Measurements from ENCODE around the gene SPTSSA. TPM values are rescaled to one million over a fixed set of nuclear protein-coding genes. Genes with fewer than 3 reads are reported as not detected.
"Not testable (repeated sequence)": the region's sequence is repeated elsewhere in the genome, so short reads cannot be mapped to it uniquely, and the experiment has no call there.

SPTSSA gene
- 17.1 TPM for total RNA-seq

GRCh38 chr14:34462132-34462893 lies at the start of gene SPTSSA:
TSS of gene SPTSSA (minus strand) at chr14:34462240. CDS start at chr14:34462207, 33 bp downstream.
- DNase-seq (ENCODE audit: low spot score in 2 of 2) (peak; percentile 98), FAIRE-seq (no peak)

GRCh38 chr14:34507884-34508283 lies 45.8 kb upstream of the SPTSSA start:
- DNase-seq (ENCODE audit: low spot score in 2 of 2) (no peak), FAIRE-seq (no peak)

- DNase-seq (ENCODE audit: low spot score in 2 of 2) (no peak), FAIRE-seq (no peak)
Measured at GRCh38 chr14:34507459-34507858, 45.4 kb upstream of the SPTSSA start.

- not testable (repeated sequence) for DNase-seq (ENCODE audit: low spot score in 2 of 2); FAIRE-seq
Measured at GRCh38 chr14:34505124-34505491, 43.1 kb upstream of the SPTSSA start.

- not testable (repeated sequence) for DNase-seq (ENCODE audit: low spot score in 2 of 2); FAIRE-seq
Measured at GRCh38 chr14:34504027-34504426, 42.0 kb upstream of the SPTSSA start.

GRCh38 chr14:34502545-34503225 lies 40.6 kb upstream of the SPTSSA start:
- FAIRE-seq (no peak), DNase-seq (ENCODE audit: low spot score in 2 of 2) (no peak)

- DNase-seq (ENCODE audit: low spot score in 2 of 2) (no peak), FAIRE-seq (no peak)
Measured at GRCh38 chr14:34502001-34502400, 40.0 kb upstream of the SPTSSA start.

- DNase-seq (ENCODE audit: low spot score in 2 of 2): no peak
- FAIRE-seq: no peak
Measured at GRCh38 chr14:34501004-34501580, 39.1 kb upstream of the SPTSSA start.

- no peak for DNase-seq (ENCODE audit: low spot score in 2 of 2)
Measured at GRCh38 chr14:34498684-34499412, 36.8 kb upstream of the SPTSSA start.

GRCh38 chr14:34496679-34497513 lies 34.9 kb upstream of the SPTSSA start:
- peak; percentile 28 to 64 for DNase-seq (ENCODE audit: low spot score in 2 of 2)
- no peak for FAIRE-seq

More at GRCh38 chr14:34498684-34499412, 36.8 kb upstream of the SPTSSA start:
- no peak for FAIRE-seq

GRCh38 chr14:34496007-34496678 lies 34.1 kb upstream of the SPTSSA start:
- DNase-seq (ENCODE audit: low spot score in 2 of 2) (no peak), FAIRE-seq (no peak)

GRCh38 chr14:34489324-34489723 lies 27.3 kb upstream of the SPTSSA start:
- DNase-seq (ENCODE audit: low spot score in 2 of 2): no peak
- FAIRE-seq: no peak

GRCh38 chr14:34488528-34488927 lies 26.5 kb upstream of the SPTSSA start:
- no peak for FAIRE-seq
- no peak for DNase-seq (ENCODE audit: low spot score in 2 of 2)

- no peak for FAIRE-seq
- DNase-seq (ENCODE audit: low spot score in 2 of 2): no peak
Measured at GRCh38 chr14:34484726-34485125, 22.7 kb upstream of the SPTSSA start.

GRCh38 chr14:34482463-34482862 lies 20.4 kb upstream of the SPTSSA start:
- no peak for DNase-seq (ENCODE audit: low spot score in 2 of 2)
- FAIRE-seq: no peak

- no peak for FAIRE-seq
- DNase-seq (ENCODE audit: low spot score in 2 of 2): no peak
Measured at GRCh38 chr14:34479694-34480093, 17.7 kb upstream of the SPTSSA start.

GRCh38 chr14:34478261-34478660 lies 16.2 kb upstream of the SPTSSA start:
- DNase-seq (ENCODE audit: low spot score in 2 of 2): no peak
- no peak for FAIRE-seq

GRCh38 chr14:34476036-34476435 lies 14.0 kb upstream of the SPTSSA start:
- DNase-seq (ENCODE audit: low spot score in 2 of 2); FAIRE-seq: not testable (repeated sequence)

GRCh38 chr14:34475163-34475562 lies 13.1 kb upstream of the SPTSSA start:
- DNase-seq (ENCODE audit: low spot score in 2 of 2): no peak

More at GRCh38 chr14:34475163-34475562, 13.1 kb upstream of the SPTSSA start:
- no peak for FAIRE-seq

Data from frontal cortex (tissue), 4 donors.